Osteoblast (primary cell): ENCODE measurements around the gene UNKL. TPM values are rescaled to one million over a fixed set of nuclear protein-coding genes. Genes with fewer than 3 reads are reported as not detected.
A peak's percentile ranks its signal among the peaks of the same experiment; 100 is the strongest.

Experiments
- DNase-seq: peaks from one replicate; pipeline ENCODE4 v3.0.0; 2011; ENCODE audit warnings: low spot score, mixed read lengths; ENCODE audit not compliant: insufficient read length; ENCODE audit errors: missing footprints
- H2AFZ ChIP-seq: 2 replicates; pipeline ENCODE4 v1.6.0; 2011; ENCODE audit warnings: mild to moderate bottlenecking, low read length
- H3K27ac ChIP-seq: 2 replicates; pipeline ENCODE4 v1.5.1; 2011; ENCODE audit warnings: mild to moderate bottlenecking, low read depth, low read length, moderate library complexity
- H3K27me3 ChIP-seq: 2 replicates; pipeline ENCODE4 v1.6.0; 2012; ENCODE audit warnings: mild to moderate bottlenecking, control low read depth, inconsistent platforms, low read length, moderate library complexity; ENCODE audit not compliant: insufficient read depth
- H3K36me3 ChIP-seq: 2 replicates; pipeline ENCODE4 v1.5.1; 2011; ENCODE audit warnings: mild to moderate bottlenecking, low read length, control low read depth, moderate library complexity; ENCODE audit not compliant: insufficient read depth
- H3K4me1 ChIP-seq: 2 replicates; pipeline ENCODE4 v1.5.1; 2011; ENCODE audit warnings: mild to moderate bottlenecking, low read length, control low read depth, moderate library complexity; ENCODE audit not compliant: insufficient read depth
- H3K4me2 ChIP-seq: 2 replicates; pipeline ENCODE4 v1.6.0; 2011; ENCODE audit warnings: mild to moderate bottlenecking, low read length; ENCODE audit not compliant: insufficient read depth
- H3K4me3 ChIP-seq: fragments of 200-600 bp; sonication (generic); 3 replicates; pipeline ENCODE4 v1.5.1; 2012; ENCODE audit warnings: mild to moderate bottlenecking, low read length, inconsistent platforms; ENCODE audit not compliant: insufficient read depth
- H3K79me2 ChIP-seq: 2 replicates; pipeline ENCODE4 v1.6.0; 2012; ENCODE audit warnings: mild to moderate bottlenecking, low read length, control low read depth, inconsistent platforms; ENCODE audit not compliant: insufficient read depth
- H3K9me3 ChIP-seq: 2 replicates; pipeline ENCODE4 v1.5.1; 2011; ENCODE audit warnings: low read depth, low read length, control low read depth
- H4K20me1 ChIP-seq: 2 replicates; pipeline ENCODE4 v1.6.0; 2012; ENCODE audit warnings: mild to moderate bottlenecking, low read length, control low read depth; ENCODE audit not compliant: insufficient read depth
- CTCF ChIP-seq: IDR thresholded peaks from 2 replicates; pipeline ENCODE4 v1.5.1; 2011; ENCODE audit warnings: mild to moderate bottlenecking, low read depth, low read length, moderate library complexity; ENCODE audit errors: extremely low read depth
- total RNA-seq: library from RNA; depleted of rRNA; stranded (reverse); fragments of >200 nt; gene quantifications from 2 replicates; pipeline ENCODE4 v1.2.3, GENCODE V29; 2012

Gene UNKL
- total RNA-seq, 1 donor, result 10.1 TPM

GRCh38 chr16:1342526-1343427 is 71.7 kb downstream of the UNKL start:
- no peaks in the 10 kb centered on the region for H3K36me3 ChIP-seq
- no peaks in the 10 kb centered on the region for H4K20me1 ChIP-seq
- no peak overlapping the region for H3K4me2 ChIP-seq
- no peaks in the 10 kb centered on the region for H3K4me1 ChIP-seq
- H3K27ac ChIP-seq, result no peak overlapping the region
- H2AFZ ChIP-seq, result no peak overlapping the region
- no peak overlapping the region for H3K4me3 ChIP-seq
- no peak for TF ChIP-seq CTCF
- DNase-seq, result peak; percentile 98
- no peaks in the 10 kb centered on the region for H3K79me2 ChIP-seq
- peaks cover 5% of the 10 kb centered on the region for H3K27me3 ChIP-seq
- no peaks in the 10 kb centered on the region for H3K9me3 ChIP-seq

GRCh38 chr16:1341495-1342420 is 72.7 kb downstream of the UNKL start:
- Histone ChIP-seq H3K79me2 (no peaks in the 10 kb centered on the region), H2AFZ (no peak overlapping the region), H3K4me1 (no peaks in the 10 kb centered on the region), H3K9me3 (no peaks in the 10 kb centered on the region), H3K4me2 (no peak overlapping the region), H3K4me3 (no peak overlapping the region), H4K20me1 (no peaks in the 10 kb centered on the region), H3K36me3 (no peaks in the 10 kb centered on the region), H3K27ac (no peak overlapping the region), H3K27me3 (peaks cover 5% of the 10 kb centered on the region)
- DNase-seq, result no peak
- TF ChIP-seq CTCF, result no peak

GRCh38 chr16:1340730-1341494 is 73.6 kb downstream of the UNKL start:
- TF ChIP-seq CTCF, result no peak
- H3K79me2 ChIP-seq, result no peaks in the 10 kb centered on the region

More at GRCh38 chr16:1340730-1341494, 73.6 kb downstream of the UNKL start:
- H3K27ac ChIP-seq, result no peak overlapping the region
- H3K4me1 ChIP-seq, result no peaks in the 10 kb centered on the region
- no peak overlapping the region for H2AFZ ChIP-seq
- H3K36me3 ChIP-seq, result no peaks in the 10 kb centered on the region
- H3K27me3 ChIP-seq, result peaks cover 9% of the 10 kb centered on the region
- no peak overlapping the region for H3K4me2 ChIP-seq
- no peaks in the 10 kb centered on the region for H4K20me1 ChIP-seq
- H3K9me3 ChIP-seq, result no peaks in the 10 kb centered on the region
- no peak overlapping the region for H3K4me3 ChIP-seq
- no peak for DNase-seq
